ENCODE data around the gene COL18A1. TPM values are rescaled to one million over a fixed set of nuclear protein-coding genes. Genes with fewer than 3 reads are reported as not detected.
"Not testable (repeated sequence)": the region's sequence is repeated elsewhere in the genome, so short reads cannot be mapped to it uniquely, and the experiment has no call there.

The COL18A1 gene
- total and polyA plus RNA-seq, 3 donors from 2014 or later = 53.2 to 165 (median 111) TPM

- no peak for DNase-seq
- H3K36me3 ChIP-seq (ENCODE audit: low read depth, missing control alignments) = no peaks in the 10 kb centered on the region
- H3K27me3 ChIP-seq = no peaks in the 10 kb centered on the region
- H3K4me3 ChIP-seq = no peak overlapping the region
- intact Hi-C loops (cut with DNase I; ENCODE audit: low total_unique reads) = no loop called here
- peaks cover 5% of the 10 kb centered on the region for H3K4me1 ChIP-seq
- WGBS, 2 donors = 83 to 93% methylated on average over 4 to 5 of the region's 13 CpGs
- TF ChIP-seq POLR2A (IDR thresholded peaks at IDR 0.05) (no peak), CTCF (IDR thresholded peaks at IDR 0.05) (no peak)
- H3K9me3 ChIP-seq = no peaks in the 10 kb centered on the region
- H3K27ac ChIP-seq = no peak overlapping the region
Measured at GRCh38 chr21:45502006-45502345, 97.0 kb downstream of the COL18A1 start.

GRCh38 chr21:45502600-45502999 lies 97.6 kb downstream of the COL18A1 start:
- TF ChIP-seq POLR2A (IDR thresholded peaks at IDR 0.05) (no peak), CTCF (IDR thresholded peaks at IDR 0.05) (no peak)
- 79 to 89% methylated on average over 10 of the region's 10 CpGs for WGBS, 2 donors
- Histone ChIP-seq H3K4me3 (no peak overlapping the region), H3K27me3 (no peaks in the 10 kb centered on the region), H3K27ac (no peak overlapping the region), H3K9me3 (no peaks in the 10 kb centered on the region), H3K36me3 (ENCODE audit: low read depth, missing control alignments) (no peaks in the 10 kb centered on the region), H3K4me1 (no peaks in the 10 kb centered on the region)
- DNase-seq = no peak
- intact Hi-C loops (cut with DNase I; ENCODE audit: low total_unique reads) = no loop called here

GRCh38 chr21:45503226-45503625 lies 98.3 kb downstream of the COL18A1 start:
- H3K9me3 ChIP-seq; intact Hi-C loops (cut with DNase I; ENCODE audit: low total_unique reads); H3K4me3 ChIP-seq; H3K36me3 ChIP-seq (ENCODE audit: low read depth, missing control alignments); DNase-seq; H3K4me1 ChIP-seq; H3K27ac ChIP-seq; H3K27me3 ChIP-seq: not testable (repeated sequence)
- WGBS, 2 donors = 92 to 100% methylated on average over 1 to 4 of the region's 4 CpGs

- TF ChIP-seq POLR2A (IDR thresholded peaks at IDR 0.05) (no peak), CTCF (IDR thresholded peaks at IDR 0.05) (no peak)
- WGBS, 2 donors = 91 to 92% methylated on average over 21 to 22 of the region's 22 CpGs
Measured at GRCh38 chr21:45504021-45504515, 99.1 kb downstream of the COL18A1 start.

GRCh38 chr21:45504516-45505415 lies 99.8 kb downstream of the COL18A1 start:
- TF ChIP-seq POLR2A (IDR thresholded peaks at IDR 0.05) (no peak), CTCF (IDR thresholded peaks at IDR 0.05) (no peak)
- Histone ChIP-seq H3K4me1 (no peaks in the 10 kb centered on the region), H3K27ac (no peak overlapping the region), H3K27me3 (no peaks in the 10 kb centered on the region), H3K9me3 (no peaks in the 10 kb centered on the region), H3K4me3 (no peak overlapping the region), H3K36me3 (ENCODE audit: low read depth, missing control alignments) (no peaks in the 10 kb centered on the region)
- intact Hi-C loops (cut with DNase I; ENCODE audit: low total_unique reads) = no loop called here
- 89 to 94% methylated on average over 16 to 30 of the region's 41 CpGs for WGBS, 2 donors
- DNase-seq = no peak

More at GRCh38 chr21:45504021-45504515, 99.1 kb downstream of the COL18A1 start:
- H3K36me3 ChIP-seq (ENCODE audit: low read depth, missing control alignments) = no peaks in the 10 kb centered on the region
- no peak overlapping the region for H3K4me3 ChIP-seq
- DNase-seq = no peak
- no peak overlapping the region for H3K27ac ChIP-seq
- H3K27me3 ChIP-seq = no peaks in the 10 kb centered on the region
- intact Hi-C loops (cut with DNase I; ENCODE audit: low total_unique reads) = no loop called here
- H3K9me3 ChIP-seq = no peaks in the 10 kb centered on the region
- no peaks in the 10 kb centered on the region for H3K4me1 ChIP-seq
